Memory B cell (primary cell): ENCODE data around the gene SLC4A2.
A peak's percentile ranks its signal among the peaks of the same experiment; 100 is the strongest.

Experiments
- ATAC-seq: fragments of 150-1000 bp; cut with Tn5 transposase; 2 replicates; pipeline ENCODE4 v1.10.0; 2021; ENCODE audit warnings: low read depth, mild to moderate bottlenecking, moderate library complexity
- DNase-seq, 2 donors: peaks; one replicate each; pipeline ENCODE4 v3.0.0; 2022; ENCODE audit warnings: low spot score in 2 of 2
- H3K27ac Mint-ChIP-seq: one replicate; pipeline ENCODE4 v1.8.0; 2022; ENCODE audit warnings: mild to moderate bottlenecking, moderate library complexity, mixed read lengths
- H3K27me3 Mint-ChIP-seq: one replicate; pipeline ENCODE4 v1.8.0; 2022; ENCODE audit warnings: mixed read lengths
- H3K36me3 Mint-ChIP-seq: one replicate; pipeline ENCODE4 v1.8.0; 2022; ENCODE audit warnings: mild to moderate bottlenecking, mixed read lengths
- H3K4me1 Mint-ChIP-seq: one replicate; pipeline ENCODE4 v1.8.0; 2022; ENCODE audit warnings: mixed read lengths
- H3K4me3 Mint-ChIP-seq: one replicate; pipeline ENCODE4 v1.8.0; 2022; ENCODE audit warnings: mild to moderate bottlenecking, moderate library complexity, mixed read lengths
- H3K9me3 Mint-ChIP-seq: one replicate; pipeline ENCODE4 v1.8.0; 2022; ENCODE audit warnings: mixed read lengths

The SLC4A2 gene

DNA sequence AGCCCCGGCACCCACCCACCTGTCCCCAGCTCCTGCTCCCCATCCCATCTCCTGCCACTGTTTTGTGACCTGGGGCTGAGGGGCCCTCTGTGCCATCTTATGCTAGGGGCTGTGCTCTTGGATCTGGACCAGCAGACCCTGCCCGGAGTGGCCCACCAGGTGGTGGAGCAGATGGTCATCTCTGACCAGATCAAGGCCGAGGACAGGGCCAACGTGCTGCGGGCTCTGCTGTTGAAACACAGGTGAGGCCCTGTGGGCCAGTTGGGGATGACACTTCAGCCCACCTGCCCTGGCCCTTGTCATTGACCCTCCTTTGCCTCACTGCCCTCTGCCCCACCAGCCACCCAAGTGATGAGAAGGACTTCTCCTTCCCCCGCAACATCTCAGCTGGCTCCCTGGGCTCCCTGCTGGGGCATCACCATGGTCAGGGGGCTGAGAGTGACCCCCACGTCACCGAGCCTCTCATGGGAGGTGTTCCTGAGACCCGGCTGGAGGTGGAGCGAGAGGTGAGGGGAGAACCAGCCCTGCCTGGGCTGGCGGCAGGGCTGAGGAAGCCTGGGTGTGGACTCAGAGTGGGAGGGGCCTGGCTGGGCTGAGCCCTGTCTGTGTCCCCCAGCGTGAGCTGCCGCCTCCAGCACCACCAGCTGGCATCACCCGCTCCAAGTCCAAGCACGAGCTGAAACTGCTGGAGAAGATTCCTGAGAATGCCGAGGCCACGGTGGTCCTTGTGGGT is 10.6 kb downstream of the SLC4A2 start:
- H3K4me3 Mint-ChIP-seq: no peak overlapping the region
- peaks cover 12% of the 10 kb centered on the region for H3K36me3 Mint-ChIP-seq
- no peaks in the 10 kb centered on the region for H3K9me3 Mint-ChIP-seq
- H3K4me1 Mint-ChIP-seq: no peaks in the 10 kb centered on the region
- no peak overlapping the region for H3K27ac Mint-ChIP-seq
- ATAC-seq (no peak), DNase-seq (no peak)
- no peaks in the 10 kb centered on the region for H3K27me3 Mint-ChIP-seq

DNA sequence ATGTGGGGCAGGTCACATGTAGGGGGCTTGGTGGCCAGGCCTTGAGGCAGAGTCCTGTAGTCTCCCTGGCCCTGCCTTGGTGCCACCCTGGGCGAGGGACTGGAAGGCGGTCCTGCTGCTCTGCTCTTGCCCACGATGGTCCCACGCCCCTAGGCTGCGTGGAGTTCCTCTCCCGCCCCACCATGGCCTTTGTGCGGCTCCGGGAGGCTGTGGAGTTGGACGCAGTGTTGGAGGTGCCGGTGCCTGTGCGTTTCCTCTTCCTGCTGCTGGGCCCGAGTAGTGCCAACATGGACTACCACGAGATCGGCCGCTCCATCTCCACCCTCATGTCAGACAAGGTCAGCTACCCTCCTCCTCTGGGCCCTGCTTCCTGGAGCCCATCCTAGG is 11.2 kb downstream of the SLC4A2 start:
- Mint-ChIP-seq H3K4me1 (no peaks in the 10 kb centered on the region), H3K9me3 (no peaks in the 10 kb centered on the region), H3K36me3 (peaks cover 9% of the 10 kb centered on the region), H3K4me3 (no peak overlapping the region), H3K27me3 (no peaks in the 10 kb centered on the region), H3K27ac (no peak overlapping the region)
- ATAC-seq (no peak), DNase-seq (no peak)

DNA sequence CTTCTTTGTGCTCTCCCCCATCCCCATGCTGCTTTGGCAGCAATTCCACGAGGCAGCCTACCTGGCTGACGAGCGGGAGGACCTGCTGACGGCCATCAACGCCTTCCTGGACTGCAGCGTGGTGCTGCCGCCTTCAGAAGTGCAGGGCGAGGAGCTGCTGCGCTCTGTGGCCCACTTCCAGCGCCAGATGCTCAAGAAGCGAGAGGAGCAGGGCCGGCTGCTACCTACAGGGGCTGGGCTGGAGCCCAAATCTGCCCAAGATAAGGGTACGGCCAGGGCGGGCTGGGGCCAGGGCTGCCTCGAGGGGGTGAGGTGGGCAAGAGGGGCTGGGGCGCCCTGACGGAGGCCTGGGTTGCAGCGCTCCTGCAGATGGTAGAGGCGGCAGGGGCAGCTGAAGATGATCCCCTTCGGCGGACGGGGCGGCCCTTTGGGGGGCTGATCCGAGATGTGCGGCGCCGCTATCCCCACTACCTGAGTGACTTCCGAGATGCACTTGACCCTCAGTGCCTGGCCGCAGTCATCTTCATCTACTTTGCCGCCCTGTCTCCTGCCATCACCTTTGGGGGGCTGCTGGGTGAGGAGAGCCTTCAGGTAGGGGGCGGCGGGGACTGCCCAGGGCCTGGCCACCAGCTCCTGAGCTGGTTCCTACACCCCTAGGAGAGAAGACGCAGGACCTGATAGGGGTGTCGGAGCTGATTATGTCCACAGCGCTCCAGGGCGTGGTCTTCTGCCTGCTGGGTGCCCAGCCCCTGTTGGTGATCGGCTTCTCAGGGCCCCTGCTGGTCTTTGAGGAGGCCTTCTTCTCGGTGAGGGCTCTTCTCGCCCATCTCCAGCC is 11.9 kb downstream of the SLC4A2 start:
- Mint-ChIP-seq H3K36me3 (peaks cover 13% of the 10 kb centered on the region), H3K27ac (no peak overlapping the region), H3K4me3 (no peak overlapping the region), H3K4me1 (no peaks in the 10 kb centered on the region), H3K9me3 (no peaks in the 10 kb centered on the region), H3K27me3 (no peaks in the 10 kb centered on the region)
- ATAC-seq: no peak
- DNase-seq: no peak

DNA sequence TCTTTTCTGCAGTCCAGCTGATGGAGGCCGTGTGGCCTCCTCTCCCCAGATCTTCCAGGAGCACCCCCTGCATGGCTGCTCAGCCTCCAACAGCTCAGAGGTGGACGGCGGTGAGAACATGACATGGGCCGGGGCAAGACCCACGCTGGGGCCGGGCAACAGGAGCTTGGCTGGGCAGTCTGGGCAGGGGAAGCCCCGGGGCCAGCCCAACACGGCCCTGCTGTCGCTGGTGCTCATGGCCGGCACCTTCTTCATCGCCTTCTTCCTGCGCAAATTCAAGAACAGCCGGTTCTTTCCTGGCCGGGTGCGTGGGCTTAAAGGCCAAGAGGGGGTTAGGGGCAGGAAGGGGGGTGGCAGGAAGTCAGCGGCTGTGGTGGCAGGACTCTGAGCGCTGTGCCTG is 14.6 kb downstream of the SLC4A2 start:
- Mint-ChIP-seq H3K36me3 (peaks cover 10% of the 10 kb centered on the region), H3K27me3 (no peaks in the 10 kb centered on the region), H3K4me3 (no peak overlapping the region), H3K27ac (no peak overlapping the region), H3K9me3 (no peaks in the 10 kb centered on the region), H3K4me1 (peaks cover 6% of the 10 kb centered on the region)
- ATAC-seq (no peak), DNase-seq (no peak)

DNA sequence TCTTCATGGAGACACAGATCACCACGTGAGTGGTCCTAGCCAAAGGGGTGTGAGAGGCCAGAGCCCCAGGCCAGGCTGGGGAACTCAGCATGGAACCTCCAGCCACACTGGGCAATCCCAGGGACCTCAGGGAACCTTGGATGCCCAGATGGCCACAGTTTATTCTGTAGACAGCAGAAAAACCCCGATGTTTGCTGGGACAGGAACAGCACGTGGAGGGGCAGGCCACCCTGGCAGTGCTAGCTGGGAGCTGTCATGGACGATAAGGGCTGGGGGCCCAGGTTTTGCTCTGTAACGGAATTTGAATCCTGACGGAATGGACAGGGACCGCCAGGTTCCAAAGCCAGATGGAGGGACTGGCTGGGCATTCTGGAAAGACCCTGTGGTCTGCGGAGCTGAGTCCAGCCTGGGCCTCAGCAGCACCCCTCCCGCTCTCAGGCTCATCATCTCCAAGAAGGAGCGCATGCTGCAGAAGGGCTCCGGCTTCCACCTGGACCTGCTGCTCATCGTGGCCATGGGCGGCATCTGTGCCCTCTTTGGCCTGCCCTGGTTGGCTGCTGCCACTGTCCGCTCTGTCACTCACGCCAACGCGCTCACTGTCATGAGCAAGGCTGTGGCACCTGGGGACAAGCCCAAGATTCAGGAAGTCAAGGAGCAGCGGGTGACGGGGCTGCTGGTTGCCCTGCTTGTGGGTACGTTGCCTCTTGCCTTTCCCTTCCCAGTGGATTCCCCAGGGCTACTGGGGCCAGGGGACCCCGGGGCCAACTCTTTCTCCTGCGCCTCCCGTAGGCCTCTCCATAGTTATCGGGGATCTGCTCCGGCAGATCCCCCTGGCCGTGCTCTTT is 15.7 kb downstream of the SLC4A2 start:
- DNase-seq (no peak), ATAC-seq (no peak)
- H3K4me3 Mint-ChIP-seq: no peak overlapping the region
- no peaks in the 10 kb centered on the region for H3K27me3 Mint-ChIP-seq
- peaks cover 12% of the 10 kb centered on the region for H3K4me1 Mint-ChIP-seq
- peaks cover 10% of the 10 kb centered on the region for H3K36me3 Mint-ChIP-seq
- H3K9me3 Mint-ChIP-seq: no peaks in the 10 kb centered on the region
- no peak overlapping the region for H3K27ac Mint-ChIP-seq

DNA sequence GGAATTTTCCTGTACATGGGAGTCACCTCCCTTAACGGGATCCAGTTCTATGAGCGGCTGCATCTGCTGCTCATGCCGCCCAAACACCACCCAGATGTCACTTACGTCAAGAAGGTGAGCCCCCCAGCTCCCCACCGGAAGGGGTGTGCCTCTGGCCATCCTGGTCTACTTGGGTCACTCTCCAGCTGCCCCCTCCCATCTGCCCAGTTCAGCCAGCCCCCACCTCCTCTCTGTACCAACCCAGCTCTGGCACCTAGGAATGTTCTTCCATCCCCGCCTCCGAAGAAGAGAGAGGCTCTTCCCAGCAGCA is 16.2 kb downstream of the SLC4A2 start:
- Mint-ChIP-seq H3K27me3 (no peaks in the 10 kb centered on the region), H3K4me3 (no peak overlapping the region), H3K9me3 (no peaks in the 10 kb centered on the region), H3K4me1 (peaks cover 12% of the 10 kb centered on the region), H3K27ac (no peak overlapping the region), H3K36me3 (peaks cover 9% of the 10 kb centered on the region)
- DNase-seq (no peak), ATAC-seq (no peak)

DNA sequence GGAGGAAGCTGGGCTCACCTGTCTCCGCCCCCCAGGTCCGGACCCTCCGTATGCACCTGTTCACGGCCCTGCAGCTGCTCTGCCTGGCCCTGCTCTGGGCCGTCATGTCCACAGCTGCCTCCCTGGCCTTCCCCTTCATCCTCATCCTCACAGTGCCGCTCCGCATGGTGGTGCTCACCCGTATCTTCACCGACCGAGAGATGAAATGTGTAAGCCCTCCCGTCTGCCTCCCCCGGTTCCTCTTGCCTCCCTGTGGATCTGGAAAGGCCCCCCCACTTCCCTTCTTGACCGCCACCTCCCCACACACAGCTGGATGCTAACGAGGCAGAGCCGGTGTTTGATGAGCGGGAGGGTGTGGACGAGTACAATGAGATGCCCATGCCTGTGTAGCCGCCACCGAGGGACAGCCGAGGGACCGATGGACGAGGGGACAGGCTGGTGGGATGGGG is 16.6 kb downstream of the SLC4A2 start:
- H3K36me3 Mint-ChIP-seq: peaks cover 7% of the 10 kb centered on the region
- no peaks in the 10 kb centered on the region for H3K9me3 Mint-ChIP-seq
- H3K4me3 Mint-ChIP-seq: no peak overlapping the region
- no peaks in the 10 kb centered on the region for H3K27me3 Mint-ChIP-seq
- ATAC-seq: no peak
- H3K4me1 Mint-ChIP-seq: peaks cover 12% of the 10 kb centered on the region
- H3K27ac Mint-ChIP-seq: no peak overlapping the region
- DNase-seq: no peak

DNA sequence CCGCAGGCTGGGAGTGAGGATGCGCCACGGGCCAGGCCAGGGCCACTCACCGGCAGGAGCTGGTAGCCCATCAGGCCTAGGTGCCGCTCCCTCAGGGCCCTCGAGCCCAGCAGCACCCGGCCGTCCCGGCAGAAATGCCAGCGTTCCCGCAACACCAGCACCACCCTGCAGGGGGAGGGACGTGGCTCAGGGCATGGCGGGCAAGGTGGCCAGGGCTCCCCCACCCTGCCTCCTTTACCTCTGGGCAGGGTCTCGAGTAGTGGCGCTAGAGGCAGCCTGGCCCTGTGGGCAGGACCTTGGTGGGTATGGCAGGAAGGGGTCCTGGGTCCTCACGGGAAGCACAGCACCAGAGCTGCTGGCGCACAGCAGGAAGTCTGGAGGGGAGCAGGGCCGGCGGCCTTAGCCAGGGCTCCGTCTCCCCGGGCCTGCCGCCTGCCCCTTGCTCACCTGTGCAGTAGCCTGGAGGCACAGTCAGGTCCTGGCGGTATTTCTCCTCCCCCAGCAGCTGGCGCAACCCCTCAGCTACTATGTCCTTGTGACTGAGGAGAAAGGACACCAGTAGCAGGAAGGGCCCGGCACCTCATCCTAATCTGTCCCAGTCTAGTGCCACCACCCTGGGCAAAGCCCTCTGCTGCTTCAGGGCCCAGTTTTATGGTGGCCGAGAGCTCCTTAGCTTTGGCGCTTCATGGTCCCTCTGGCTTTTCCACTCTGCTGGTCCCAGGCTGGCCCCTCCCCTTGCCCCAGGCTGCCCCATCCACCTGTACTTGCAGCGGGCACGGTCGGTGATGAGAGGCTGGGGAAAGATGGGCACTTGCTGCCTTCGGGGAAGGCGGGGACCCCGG is 17.7 kb downstream of the SLC4A2 start:
- DNase-seq: no peak
- Mint-ChIP-seq H3K36me3 (peaks cover 7% of the 10 kb centered on the region), H3K27ac (no peak overlapping the region), H3K4me3 (no peak overlapping the region), H3K9me3 (no peaks in the 10 kb centered on the region), H3K27me3 (no peaks in the 10 kb centered on the region), H3K4me1 (peaks cover 14% of the 10 kb centered on the region)
- ATAC-seq: no peak

DNA sequence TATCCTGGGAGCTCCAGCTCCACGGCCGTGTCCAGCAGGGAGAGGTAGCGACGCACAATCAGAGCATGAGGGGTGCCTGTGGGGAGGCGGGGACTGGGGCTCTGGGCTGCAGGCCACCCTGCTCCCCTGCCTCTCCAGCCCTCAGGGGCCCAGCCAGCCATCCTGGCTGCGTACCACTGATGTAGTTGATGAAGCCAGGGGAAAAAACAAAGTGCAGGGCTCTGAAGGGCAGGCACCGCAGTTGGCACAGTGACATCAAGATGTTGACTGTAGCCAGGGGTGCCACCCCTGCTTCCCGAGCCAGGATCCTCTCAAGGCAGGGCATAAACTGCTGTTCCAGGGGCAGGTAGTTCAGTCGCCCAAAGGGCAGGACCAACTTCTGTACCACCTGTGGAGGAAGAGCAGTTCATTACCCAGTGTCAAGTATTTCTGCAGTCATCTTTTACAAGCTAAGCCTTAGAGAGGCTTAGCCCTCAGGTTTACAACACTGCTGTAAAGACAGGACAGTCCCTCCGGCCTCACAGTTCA is 18.4 kb downstream of the SLC4A2 start:
- DNase-seq: no peak

DNA sequence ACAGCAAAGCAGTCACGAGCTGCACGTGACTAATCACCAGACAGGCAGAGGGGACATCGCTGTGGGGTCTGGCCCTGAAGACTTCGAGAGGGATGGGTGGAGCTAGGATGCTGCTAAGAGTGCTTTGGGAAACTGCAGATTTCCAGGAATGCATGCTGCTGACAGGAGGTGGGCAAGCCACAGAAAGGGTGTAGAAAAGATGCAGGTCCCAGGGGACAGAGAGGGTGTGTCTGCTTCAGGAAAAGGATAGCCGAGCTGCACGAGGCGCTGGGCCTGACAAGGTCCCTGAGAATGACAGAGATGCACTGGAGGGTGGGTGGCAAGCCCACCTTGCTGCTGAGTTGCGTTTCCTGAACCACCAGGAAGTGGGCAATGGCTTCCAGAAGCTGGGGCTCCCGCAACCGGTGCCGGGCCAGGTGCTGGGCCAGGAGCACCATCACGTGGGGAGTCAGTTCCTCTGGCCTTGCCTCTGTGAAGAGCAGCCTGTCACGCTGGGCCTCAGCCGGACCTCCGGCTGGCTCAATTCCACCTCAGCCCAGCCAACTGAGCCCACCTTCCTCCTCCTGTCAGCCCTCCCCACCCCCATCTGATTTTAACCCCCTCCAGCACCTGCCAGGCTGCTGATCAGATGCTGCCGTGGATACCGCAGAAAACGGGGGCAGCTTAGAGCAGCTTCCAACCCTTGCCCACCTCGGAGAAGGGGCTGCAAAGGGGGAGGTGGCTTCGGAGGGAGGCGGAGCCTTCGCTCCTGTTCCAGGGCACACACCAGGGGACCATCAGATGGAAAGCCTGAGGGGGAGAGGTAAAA is 19.0 kb downstream of the SLC4A2 start:
- DNase-seq (no peak), ATAC-seq (no peak)
- Mint-ChIP-seq H3K27me3 (no peaks in the 10 kb centered on the region), H3K9me3 (no peaks in the 10 kb centered on the region), H3K4me1 (peaks cover 19% of the 10 kb centered on the region), H3K36me3 (peaks cover 10% of the 10 kb centered on the region), H3K4me3 (peak overlapping the region; percentile 70), H3K27ac (peak overlapping the region; percentile 38)

More for the DNA sequence above, 18.4 kb downstream of the SLC4A2 start:
- peaks cover 18% of the 10 kb centered on the region for H3K4me1 Mint-ChIP-seq
- no peaks in the 10 kb centered on the region for H3K9me3 Mint-ChIP-seq
- no peak for ATAC-seq
- no peaks in the 10 kb centered on the region for H3K27me3 Mint-ChIP-seq
- H3K36me3 Mint-ChIP-seq: peaks cover 9% of the 10 kb centered on the region
- H3K27ac Mint-ChIP-seq: peak overlapping the region; percentile 38
- peak overlapping the region; percentile 3 for H3K4me3 Mint-ChIP-seq

DNA sequence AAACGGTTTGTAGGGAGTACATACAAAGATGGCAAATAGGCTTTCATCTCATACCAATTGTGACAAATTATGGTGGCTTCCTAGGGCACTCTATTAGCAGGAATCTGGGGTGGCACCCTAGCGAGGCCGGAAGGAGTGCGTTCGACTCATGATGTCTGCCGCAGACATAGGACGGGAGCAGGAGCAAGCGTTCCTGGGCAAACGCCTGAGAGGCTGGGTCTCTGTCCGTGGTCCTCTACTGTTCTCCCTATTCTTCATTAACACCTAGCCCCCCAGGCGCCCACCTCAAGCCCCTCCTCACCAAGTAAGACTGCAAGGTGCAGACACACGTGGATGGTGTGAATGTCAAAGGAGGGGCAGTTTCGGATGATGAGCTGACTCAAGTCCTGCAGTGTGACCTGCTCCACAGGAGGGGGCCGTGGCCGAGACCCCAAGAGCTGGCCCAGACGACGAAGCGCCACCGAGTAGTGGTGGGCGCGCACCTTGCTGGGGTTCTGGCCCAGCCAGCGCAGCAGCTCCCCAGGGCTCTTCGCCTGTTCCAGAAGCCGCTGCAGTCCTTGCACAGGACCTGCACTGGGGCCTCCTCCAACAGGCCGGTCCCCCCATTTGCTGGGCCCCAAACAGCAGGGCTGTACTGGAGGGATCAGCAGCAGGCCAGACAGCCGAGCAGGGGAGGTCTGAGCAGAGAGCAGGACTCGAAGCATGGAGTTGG is 20.0 kb downstream of the SLC4A2 start:
- H3K27ac Mint-ChIP-seq: no peak overlapping the region
- no peaks in the 10 kb centered on the region for H3K9me3 Mint-ChIP-seq
- H3K4me3 Mint-ChIP-seq: peak overlapping the region; percentile 89
- peaks cover 22% of the 10 kb centered on the region for H3K4me1 Mint-ChIP-seq
- ATAC-seq (no peak), DNase-seq (no peak)
- H3K27me3 Mint-ChIP-seq: no peaks in the 10 kb centered on the region
- peaks cover 10% of the 10 kb centered on the region for H3K36me3 Mint-ChIP-seq

DNA sequence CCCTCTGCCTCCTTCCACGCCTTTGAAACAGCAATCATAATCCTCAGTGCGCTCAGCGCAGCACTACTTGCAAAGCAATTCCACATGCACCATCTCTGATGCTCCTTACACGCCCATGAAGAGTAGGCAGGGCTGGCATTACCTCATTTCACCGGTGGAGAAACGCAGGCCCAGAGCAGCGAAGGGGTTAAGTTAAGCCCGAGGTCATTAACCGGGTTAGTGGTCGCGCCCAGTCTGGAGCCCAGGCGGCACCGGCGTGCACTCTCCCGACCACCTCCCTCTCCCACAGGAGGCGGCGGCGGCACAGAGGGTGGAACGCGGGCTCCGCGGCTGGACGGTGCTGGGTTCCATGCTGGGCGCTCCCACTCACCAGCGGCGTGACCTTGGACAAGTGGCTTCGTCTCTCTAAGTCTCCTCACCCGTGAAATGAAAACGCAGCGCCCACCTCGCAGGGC is 20.7 kb downstream of the SLC4A2 start:
- no peak for DNase-seq

More for the DNA sequence above, 20.7 kb downstream of the SLC4A2 start:
- ATAC-seq: no peak
- H3K27ac Mint-ChIP-seq: peak overlapping the region; percentile 91
- H3K27me3 Mint-ChIP-seq: peaks cover 2% of the 10 kb centered on the region
- peaks cover 6% of the 10 kb centered on the region for H3K36me3 Mint-ChIP-seq
- H3K4me3 Mint-ChIP-seq: peak overlapping the region; percentile 89
- peaks cover 27% of the 10 kb centered on the region for H3K4me1 Mint-ChIP-seq
- H3K9me3 Mint-ChIP-seq: no peaks in the 10 kb centered on the region
